Measurements from ENCODE around the gene CTNNBIP1.

The CTNNBIP1 gene

GRCh38 chr1:9835758-9836631, 74.1 kb downstream of the CTNNBIP1 start (continued):
- TF ChIP-seq EGR2 (tag by site-specific recombination; IDR thresholded peaks at IDR 0.05; ENCODE audit: low read depth) (0 out of 2 replicates have a peak, but pooled peaks have one; percentile 13), INSM2 (tag by site-specific recombination; IDR thresholded peaks at IDR 0.05) (no peak), MEIS1 (CRISPR knock-in tag; IDR thresholded peaks at IDR 0.05; ENCODE audit: borderline replicate concordance) (no peak)
- TF ChIP-seq, protein P1, sequence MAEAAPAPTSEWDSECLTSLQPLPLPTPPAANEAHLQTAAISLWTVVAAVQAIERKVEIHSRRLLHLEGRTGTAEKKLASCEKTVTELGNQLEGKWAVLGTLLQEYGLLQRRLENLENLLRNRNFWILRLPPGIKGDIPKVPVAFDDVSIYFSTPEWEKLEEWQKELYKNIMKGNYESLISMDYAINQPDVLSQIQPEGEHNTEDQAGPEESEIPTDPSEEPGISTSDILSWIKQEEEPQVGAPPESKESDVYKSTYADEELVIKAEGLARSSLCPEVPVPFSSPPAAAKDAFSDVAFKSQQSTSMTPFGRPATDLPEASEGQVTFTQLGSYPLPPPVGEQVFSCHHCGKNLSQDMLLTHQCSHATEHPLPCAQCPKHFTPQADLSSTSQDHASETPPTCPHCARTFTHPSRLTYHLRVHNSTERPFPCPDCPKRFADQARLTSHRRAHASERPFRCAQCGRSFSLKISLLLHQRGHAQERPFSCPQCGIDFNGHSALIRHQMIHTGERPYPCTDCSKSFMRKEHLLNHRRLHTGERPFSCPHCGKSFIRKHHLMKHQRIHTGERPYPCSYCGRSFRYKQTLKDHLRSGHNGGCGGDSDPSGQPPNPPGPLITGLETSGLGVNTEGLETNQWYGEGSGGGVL (tag by site-specific recombination; IDR thresholded peaks at IDR 0.05): no peak

DNA sequence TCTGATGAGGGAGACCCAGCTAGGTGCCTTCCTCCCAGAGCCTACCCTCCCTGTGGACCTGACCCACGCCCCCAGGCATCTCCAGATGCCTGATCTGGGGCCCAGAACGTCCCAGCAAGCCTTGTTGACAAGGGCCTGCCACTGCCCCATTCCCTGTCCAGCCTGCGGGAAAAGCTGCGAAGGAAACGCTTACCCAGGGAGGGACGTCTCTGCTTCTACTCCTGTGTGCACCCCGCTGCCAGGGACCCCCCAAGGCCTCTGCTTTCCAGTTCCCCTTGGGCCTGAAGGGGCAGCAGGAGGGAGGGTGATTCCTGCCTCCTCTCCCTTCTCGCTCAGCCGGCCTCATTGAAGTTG, 74.7 kb downstream of the CTNNBIP1 start:
- POLR2A ChIA-PET: no interaction called here
- no peak for TF ChIP-seq FEZF1 (tag by site-specific recombination; IDR thresholded peaks at IDR 0.05)
- TF ChIP-seq ZSCAN5A (tag by site-specific recombination; IDR thresholded peaks at IDR 0.05): no peak
- no peak for TF ChIP-seq ZSCAN18 (tag by site-specific recombination; IDR thresholded peaks at IDR 0.05)
- no peak for TF ChIP-seq ZNF223 (tag by site-specific recombination; IDR thresholded peaks at IDR 0.05)
- TF ChIP-seq ZNF639 (tag by site-specific recombination; IDR thresholded peaks at IDR 0.05): no peak
- no peak for TF ChIP-seq ZNF768 (tag by site-specific recombination; IDR thresholded peaks at IDR 0.05)
- no peak for TF ChIP-seq ZNF544 (tag by site-specific recombination; IDR thresholded peaks at IDR 0.05)
- TF ChIP-seq, protein P1 (tag by site-specific recombination; IDR thresholded peaks at IDR 0.05): no peak
- CTCF ChIA-PET: interaction anchor here (1.3 kb wide), 1 partner anchor 49 kb away, joined by 3 read pairs; no protein-coding TSS in a partner anchor

More for the DNA sequence above, 74.7 kb downstream of the CTNNBIP1 start:
- Histone ChIP-seq H3K4me3 (ENCODE audit: low read depth, low read length) (no peak overlapping the region), H3K36me3 (ENCODE audit: control insufficient read depth in 2 of 2, insufficient read depth in 1 of 2, low read length in 2 of 2) (no peaks in the 10 kb centered on the region), H3K4me1 (ENCODE audit: control insufficient read depth, insufficient read depth, low read length) (no peaks in the 10 kb centered on the region), H3K27ac (ENCODE audit: extremely low read depth, low read depth, low read length) (no peak overlapping the region), H3K9me3 (ENCODE audit: control insufficient read depth, insufficient read depth, low read depth, low read length) (no peaks in the 10 kb centered on the region)

Measured in HEK293 (cell line).